H54 (cell line): Measurements from ENCODE around the gene AVEN.
"Not testable (repeated sequence)": the region's sequence is repeated elsewhere in the genome, so short reads cannot be mapped to it uniquely, and the experiment has no call there.

Experiments used
- DNase-seq: peaks from one replicate; pipeline ENCODE4 v3.0.0; 2011; ENCODE audit warnings: low spot score, mixed read lengths; ENCODE audit not compliant: insufficient read length
- FAIRE-seq: peaks from 3 replicates; lab custom pipeline; 2011; peaks lifted over from hg19 to GRCh38; lab: Jason Lieb, UNC
- POLR2A ChIP-seq: IDR thresholded peaks from 2 replicates; pipeline ENCODE4 v1.6.1; 2011; ENCODE audit warnings: low read depth, mild to moderate bottlenecking, low read length

Gene AVEN

GRCh38 chr15:33823119-33823518 is 215.9 kb downstream of the AVEN start:
- FAIRE-seq = no peak
- TF ChIP-seq POLR2A = no peak

GRCh38 chr15:33822479-33822878 is 216.5 kb downstream of the AVEN start:
- FAIRE-seq (no peak), DNase-seq (no peak)
- TF ChIP-seq POLR2A = no peak

More at GRCh38 chr15:33823119-33823518, 215.9 kb downstream of the AVEN start:
- DNase-seq = no peak

GRCh38 chr15:33819499-33819898 is 219.5 kb downstream of the AVEN start:
- not testable (repeated sequence) for DNase-seq, FAIRE-seq
